ENCODE results near the gene FBXO46. TPM values are rescaled to one million over a fixed set of nuclear protein-coding genes. Genes with fewer than 3 reads are reported as not detected.
A peak's percentile ranks its signal among the peaks of the same experiment; 100 is the strongest.
"Not testable (repeated sequence)": the region's sequence is repeated elsewhere in the genome, so short reads cannot be mapped to it uniquely, and the experiment has no call there.

FBXO46 gene
- total RNA-seq, 1 experiment from 2014 or later: 6.9 TPM

DNA sequence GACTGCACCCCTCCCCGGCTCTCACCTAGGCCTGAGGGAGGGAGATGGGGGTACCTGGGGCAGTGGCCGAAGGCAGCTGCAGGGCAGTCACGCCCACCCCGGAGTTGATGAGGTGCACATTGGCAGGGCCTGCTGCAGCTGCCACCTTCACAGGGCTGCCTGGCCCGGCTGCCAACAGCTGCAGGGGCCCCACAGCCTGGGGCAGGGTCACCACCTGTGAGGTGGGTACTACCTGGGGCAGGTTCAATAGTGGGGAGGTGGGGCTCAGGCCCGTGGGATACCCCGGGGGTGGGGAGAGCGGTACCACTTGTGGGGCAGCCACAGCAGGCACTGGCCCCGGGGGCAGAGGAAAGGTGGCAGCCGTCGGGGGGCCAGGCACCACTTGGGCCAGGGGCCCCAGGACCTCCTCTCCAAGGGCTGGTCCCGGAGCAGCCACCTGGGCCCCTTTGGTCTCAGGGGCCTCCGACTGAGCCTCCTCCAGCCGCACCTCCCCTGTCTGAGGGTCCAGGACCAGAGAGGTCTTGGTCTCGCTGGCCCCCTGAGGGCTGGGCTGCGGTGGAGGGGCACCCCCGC is 35.7 kb upstream of the FBXO46 start:
- no peak for DNase-seq (ENCODE audit: low read depth)

DNA sequence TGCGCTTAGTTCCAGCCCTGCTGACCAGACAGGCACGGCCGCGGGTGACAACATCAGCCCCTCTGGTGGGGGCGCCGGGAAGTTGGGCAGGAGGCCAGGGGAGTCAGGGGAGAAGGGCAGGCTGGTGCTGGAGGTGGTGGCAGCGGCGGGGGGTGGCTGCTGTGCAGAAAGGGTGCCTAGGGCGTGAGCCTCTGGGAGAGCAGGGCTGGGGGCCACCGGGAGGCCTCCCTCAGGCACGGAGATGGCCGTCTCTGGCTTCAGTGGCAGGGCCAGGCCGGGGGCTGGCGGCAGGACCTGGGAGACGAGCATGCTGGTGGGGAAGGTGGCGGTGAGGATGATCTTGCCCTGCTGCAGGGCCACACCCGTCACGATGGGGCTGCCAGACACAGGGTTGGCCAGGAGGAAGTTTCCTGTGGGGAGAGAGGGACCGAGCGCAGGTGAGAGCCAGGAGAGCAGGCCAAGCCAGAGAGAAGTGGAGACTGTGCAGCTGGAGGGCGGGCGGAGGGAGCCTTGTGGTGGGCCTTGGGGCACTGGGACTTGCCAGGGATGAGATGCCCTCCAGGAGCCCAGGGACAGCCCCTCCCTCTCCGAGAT is 35.1 kb upstream of the FBXO46 start:
- no peak for DNase-seq (ENCODE audit: low read depth)

DNA sequence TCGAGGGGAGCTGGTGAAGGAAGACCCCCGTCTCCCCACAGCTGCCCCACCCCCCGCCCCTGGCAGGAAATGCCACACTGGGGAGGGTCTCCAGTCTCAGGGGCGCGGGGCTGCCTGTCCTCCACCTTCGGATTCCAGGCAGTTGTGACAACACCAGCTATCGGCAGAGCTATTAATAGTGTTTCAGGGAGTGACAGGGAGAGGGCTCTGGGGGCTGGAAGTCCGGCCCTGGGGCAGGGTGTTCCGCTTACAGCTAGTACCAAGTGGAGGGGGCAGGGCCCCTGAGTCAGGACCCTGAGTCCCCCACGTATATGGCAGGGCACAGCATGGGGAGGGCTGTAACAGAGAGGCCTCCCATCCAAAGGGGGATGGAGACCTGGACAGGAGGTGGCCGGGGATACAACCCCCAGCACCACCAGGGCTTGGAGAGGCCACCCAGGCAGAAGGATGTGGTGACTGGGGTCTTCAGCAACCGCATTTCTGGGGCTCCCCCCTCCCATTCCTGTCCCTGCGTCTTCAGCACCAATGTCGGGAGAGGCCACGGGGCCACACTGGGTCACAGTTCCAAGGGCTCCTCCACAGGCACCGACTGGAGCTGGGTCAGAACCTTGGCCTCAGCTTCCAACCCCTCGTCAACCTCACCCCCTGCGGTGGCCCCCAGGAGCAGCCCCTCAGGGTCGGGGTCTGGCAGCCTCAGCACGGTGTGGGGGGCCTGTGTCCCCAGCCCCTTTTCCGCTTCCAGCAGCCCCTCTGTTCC is 34.4 kb upstream of the FBXO46 start:
- DNase-seq (ENCODE audit: low read depth): no peak

DNA sequence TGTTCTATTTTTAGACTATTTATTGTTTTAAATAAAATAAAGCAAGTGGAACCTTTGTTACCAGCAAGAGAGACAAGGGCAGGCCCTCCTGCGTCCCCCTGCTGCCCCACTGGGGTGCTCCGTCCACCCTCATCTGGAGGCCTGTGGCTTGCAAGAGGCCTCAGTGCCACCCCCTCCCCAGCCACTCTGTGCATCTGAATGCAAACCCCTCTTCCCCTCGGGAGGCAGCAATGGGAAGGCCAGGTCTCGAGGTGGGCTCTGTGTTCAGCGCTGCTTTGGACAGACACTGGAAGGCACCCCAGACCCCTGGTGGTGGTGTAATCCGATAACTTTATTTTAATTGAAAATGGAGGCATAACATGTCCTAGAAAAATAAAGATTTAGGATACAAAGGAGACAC is 33.8 kb upstream of the FBXO46 start:
- DNase-seq (ENCODE audit: low read depth): no peak

DNA sequence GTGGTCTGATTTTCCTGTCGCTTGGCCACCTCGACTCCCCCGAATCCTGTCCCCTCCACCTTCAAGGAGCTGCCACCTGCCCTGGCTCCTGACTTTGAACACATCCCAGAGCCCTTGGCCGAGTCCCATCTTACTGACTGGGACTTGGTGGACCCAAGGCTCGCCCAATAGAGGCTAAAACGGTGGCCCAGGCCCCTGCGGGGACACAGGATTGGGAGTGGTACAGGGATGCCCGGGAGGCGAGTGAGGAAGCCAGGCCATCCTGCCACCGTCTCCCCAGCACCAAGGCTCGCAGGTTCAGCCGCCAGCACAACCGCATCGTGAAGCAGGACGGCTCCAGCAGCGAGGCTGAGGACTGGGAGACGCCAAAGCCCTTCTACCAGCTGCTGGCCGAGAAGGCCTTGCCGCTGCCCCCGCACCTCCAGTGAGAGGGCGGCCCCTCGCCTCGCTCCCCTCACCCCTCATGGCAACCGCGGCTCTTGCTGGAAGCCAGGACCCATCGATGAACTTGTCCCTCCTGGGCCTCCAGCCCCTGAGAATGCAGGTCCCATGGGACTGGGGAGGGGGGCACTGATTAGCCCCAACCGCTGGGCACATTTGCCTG is 33.1 kb upstream of the FBXO46 start:
- no peak for DNase-seq (ENCODE audit: low read depth)

DNA sequence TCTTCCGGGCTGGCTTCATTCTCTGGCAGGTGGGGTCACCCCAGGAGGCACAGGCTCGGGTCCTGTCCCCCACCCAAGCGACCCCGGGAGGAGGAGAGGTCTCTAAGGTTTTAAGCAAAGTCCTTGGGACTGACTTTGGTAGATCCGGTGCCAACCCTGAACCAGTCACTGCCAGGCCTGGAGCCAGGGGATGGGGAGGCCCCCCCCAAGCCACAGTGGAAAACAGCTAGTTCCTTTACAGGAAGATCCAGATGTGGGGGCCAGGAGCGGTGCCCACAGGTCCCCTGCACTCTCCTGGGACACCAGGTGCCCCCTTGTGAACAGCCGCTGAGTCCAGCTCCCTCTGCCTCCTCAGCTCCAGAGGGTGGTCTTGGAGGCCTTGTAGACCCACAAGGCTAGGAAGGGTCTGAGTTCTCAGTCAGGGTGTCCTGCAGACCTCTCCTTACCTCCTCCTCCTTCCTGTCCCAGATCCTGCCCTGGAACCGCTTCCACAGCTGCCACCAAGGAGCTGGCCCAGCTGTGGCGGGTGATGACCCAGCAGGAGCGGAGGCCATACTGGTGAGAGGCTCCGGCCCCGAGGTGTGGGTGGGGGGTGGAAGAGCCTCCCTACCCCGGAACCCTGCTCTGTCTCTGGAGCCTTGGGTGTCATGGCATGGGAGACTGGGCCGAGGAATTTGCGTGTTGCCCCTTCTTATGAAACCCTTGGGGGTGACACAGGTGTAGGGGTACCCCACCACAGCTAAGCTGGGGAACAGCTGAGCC is 32.4 kb upstream of the FBXO46 start:
- no peak for DNase-seq (ENCODE audit: low read depth)

DNA sequence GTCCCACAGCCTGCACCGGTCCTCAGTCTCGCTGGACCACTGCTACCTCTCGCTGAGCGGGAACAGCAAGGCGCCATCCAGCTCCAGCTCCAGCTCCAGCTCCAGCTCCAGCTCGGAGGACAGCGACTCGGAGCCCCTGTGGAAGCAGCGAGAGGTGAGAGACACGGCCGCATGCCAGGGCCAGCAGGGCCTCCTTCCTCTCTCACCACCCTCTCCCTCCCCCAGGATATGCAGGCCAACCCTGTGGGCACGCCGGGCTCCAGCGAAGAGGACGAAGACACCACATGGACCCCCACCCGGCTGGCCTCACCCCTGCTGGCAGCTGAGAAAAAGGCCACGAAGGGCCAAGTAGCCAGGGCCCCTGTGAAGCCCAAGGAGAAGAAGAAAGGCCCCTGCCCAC is 31.0 kb upstream of the FBXO46 start:
- no peak for DNase-seq (ENCODE audit: low read depth)

DNA sequence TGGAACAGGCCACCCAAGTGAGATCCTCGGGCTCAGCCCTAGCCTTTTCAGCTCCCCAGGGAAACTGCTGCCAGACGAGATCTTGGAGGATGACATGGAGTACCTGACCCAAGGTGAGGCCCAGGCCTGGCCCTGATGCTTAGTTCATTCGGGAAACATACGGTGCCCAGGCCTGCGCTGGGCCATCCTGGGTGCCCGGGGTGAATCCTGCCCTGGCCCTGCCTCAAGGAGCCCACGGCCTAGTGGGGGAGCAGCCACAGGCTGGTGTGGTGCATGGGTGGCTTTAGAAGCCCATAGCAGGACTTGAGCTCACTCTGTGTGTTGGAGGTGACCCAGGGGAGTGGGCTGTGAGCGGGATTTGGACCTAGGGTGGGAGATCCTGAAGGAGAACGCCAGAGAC is 28.2 kb upstream of the FBXO46 start:
- DNase-seq (ENCODE audit: low read depth): no peak

DNA sequence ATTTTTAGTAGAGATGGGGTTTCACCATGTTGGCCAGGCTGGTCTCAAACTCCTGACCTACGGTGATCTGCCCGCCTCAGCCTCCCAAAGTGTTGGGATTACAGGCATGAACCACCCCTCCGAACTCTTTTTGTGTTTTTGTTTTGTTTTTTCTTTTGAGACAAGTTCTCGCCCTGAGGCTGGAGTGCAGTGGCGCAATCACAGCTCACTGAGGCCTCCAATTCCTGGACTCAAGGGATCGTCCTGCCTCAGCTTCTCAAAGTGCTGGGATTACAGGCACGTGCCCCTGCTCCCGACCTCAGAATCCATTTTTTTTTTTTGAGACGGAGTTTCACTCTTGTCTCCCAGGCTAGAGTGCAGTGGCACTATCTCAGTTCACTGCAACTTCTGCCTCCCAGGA is 27.0 kb upstream of the FBXO46 start:
- DNase-seq (ENCODE audit: low read depth): no peak

DNA sequence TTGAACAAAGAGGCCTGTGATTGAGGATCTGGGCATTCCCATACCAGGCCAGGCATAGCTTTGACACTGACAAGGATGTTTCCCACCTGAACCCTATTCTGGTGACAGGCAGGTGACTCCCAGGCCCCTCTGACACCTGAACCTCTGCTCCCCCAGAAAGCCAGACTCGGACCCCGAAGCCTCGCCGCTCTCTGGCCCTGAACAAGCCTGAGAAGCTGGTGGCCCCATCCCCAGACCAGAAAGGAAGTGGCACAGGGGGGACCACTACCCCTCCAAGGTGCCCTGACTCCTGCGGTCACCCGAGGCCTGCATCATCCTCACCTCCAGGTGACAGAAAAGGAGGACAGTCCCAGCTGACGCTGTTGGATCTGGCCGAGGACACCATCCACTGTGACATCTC is 23.6 kb upstream of the FBXO46 start:
- no peak for DNase-seq (ENCODE audit: low read depth)

DNA sequence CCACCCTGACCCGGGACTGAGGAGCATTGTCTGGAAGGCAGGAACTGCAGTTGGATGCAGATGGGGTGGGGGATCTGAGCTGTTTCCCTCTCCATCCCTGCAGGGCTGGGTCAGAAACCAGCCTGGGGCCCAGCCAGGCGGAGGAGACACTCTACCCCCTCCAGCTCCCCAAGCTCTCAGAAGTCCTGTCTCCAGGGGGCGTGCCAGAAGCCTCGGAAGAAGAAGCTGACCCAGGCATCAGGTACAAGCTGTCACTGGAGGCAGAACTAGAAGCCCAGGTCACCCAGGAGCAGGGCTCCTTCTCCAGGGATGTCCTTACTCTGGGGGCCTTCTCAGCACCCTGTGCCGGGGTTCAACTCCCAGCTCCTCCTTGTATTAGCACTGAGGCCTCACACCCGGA is 22.9 kb upstream of the FBXO46 start:
- no peak for DNase-seq (ENCODE audit: low read depth)

DNA sequence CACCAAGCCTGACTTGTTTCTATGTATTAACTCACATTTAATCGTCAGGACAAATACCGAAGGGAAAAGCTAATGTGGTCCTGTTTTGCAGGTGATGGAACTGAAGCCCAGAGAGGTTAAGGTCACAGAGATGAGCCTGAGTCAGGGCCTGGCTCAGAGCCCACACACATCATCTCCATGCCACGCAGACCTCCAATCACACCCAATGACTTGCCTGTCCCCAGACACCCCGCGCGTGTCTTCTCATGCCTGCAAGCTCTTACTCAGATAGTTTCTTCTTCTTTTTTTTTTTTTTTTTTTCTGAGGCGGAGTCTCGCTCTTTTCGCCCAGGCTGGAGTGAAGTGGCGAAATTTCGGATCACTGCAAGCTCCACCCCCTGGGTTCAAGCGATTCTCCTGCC is 21.9 kb upstream of the FBXO46 start:
- peak; percentile 35 for DNase-seq (ENCODE audit: low read depth)

DNA sequence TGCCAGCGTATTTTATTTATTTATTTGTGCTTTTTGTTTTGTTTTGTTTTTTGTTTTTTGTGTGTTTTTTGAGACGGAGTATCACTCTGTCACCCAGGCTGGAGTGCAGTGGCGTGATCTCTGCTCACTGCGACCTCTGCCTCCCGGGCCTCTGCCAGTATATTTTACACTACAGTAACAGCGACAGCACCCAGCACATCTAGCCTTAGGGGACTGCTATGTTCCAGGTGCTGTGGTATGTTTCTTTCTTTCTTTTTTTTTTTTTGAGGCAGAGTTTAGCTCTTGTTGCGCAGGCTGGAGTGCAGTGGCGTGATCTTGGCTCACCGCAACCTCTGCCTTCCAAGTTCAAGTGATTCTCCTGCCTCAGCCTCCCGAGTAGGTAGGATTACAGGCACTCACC is 20.8 kb upstream of the FBXO46 start:
- DNase-seq (ENCODE audit: low read depth): not testable (repeated sequence)

DNA sequence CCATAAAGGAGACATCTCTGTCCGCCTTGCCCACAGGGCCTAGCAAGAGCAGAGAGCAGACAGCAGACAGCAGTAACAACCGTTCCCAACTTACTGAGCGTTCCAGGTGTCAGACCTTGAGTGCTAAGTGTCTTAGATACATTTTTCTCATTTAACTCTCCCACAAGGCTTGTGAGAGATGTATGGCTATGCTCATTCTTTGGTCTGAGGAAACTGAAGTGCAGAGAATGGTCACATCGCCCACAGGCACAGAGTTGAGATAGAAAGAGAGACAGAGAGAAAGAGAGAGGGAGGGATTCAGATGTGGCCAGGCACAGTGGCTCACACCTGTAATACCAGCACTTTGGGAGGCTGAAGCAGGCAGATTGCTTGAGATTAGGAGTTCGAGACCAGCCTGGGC is 16.8 kb upstream of the FBXO46 start:
- no peak for DNase-seq (ENCODE audit: low read depth)

DNA sequence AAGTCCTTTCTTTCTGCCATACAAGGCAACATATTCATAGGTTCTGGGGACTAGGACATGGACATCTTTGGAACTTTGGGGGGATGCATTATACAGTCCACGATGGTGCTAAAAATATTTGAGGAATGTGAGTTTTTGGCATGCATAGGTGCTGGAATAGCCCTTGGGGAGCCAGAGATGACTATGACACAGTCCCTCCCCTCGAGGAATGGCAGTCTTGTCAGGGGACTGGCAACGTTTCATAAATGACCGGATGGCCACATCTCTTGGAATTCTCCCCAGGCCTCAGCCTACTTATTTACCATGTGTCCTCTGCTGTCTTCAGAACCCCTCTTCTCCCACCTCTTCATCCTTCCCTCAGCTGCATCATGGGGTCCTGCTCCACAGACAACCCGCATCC is 16.2 kb upstream of the FBXO46 start:
- DNase-seq (ENCODE audit: low read depth): peak; percentile 45

DNA sequence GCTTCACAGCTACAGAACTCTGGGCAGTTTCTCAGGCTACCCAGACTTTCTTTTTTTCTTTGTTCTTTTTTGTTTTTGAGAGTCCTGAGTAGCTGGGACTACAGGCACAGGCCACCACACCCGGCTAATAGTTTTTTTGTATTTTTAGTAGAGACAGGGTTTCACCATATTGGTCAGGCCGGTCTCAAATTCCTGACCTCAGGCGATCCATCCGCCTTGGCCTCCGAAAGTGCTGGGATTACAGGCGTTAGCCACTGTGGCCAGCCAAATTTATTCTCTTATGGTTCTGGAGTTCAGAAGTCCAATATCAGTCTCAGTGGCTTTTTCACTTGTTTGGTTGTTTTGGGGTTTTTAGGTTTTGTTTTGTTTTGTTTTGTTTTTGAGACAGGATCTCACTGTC is 14.9 kb upstream of the FBXO46 start:
- DNase-seq (ENCODE audit: low read depth): no peak

DNA sequence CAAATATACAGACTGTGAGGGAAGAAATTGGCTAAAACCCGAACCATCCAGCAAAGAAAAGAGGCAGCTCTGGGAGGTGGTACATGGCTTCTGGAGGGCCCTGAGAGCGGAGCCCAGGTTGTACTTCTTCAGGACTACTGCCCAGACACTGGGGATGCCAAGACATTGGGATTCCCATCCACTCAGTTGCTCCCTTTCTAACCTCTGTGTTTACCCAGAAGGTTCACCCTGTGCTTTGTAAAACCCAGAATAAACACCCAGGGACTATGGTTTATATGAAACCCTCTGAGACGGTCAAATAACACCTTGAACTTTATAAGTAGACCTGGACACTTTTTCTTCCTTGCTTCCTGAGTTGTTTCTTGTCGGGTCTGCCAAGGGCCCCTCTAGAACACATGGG is 12.3 kb upstream of the FBXO46 start:
- no peak for DNase-seq (ENCODE audit: low read depth)

DNA sequence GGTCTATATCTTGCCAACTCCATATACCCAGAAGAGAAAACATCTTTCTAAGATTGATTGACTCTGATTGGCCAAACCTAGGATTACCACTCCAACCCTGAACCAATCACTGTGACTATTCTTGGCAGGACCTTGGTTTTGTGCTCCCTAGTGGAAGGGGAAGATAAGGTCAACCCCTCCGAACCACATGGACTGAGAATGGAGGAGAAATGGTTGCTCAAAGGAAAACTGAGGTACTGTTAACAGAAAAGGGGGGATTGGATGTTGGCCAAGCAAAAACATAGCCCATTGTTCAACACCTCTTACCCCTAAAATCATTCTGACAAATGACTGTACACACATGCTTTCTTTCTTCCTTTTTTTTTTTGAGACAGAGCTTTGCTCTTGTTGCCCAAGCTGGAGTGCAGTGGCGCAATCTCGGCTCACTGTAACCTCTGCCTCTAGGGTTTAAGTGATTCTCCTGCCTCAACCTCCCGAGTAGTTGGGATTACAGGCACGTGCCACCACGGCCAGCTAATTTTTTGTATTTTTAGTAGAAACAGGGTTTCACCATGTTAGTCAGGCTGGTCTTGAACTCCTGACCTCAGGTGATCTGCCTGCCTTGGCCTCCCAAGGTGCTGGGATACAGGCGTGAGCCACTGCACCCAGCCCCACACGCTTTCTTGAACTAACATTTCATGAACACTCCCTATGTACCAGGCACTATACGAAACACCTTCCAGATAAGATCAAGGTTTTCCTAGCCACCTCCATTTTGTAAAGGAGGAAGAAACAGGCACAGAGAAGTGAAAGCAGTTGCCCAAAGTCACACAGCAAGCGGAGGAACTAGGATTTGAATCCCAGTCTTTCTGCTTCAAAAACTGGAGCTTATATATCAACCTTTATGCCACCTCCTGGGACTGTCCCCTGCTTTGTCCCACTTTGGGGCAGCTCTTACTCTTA is 9.1 kb upstream of the FBXO46 start:
- DNase-seq (ENCODE audit: low read depth): no peak

DNA sequence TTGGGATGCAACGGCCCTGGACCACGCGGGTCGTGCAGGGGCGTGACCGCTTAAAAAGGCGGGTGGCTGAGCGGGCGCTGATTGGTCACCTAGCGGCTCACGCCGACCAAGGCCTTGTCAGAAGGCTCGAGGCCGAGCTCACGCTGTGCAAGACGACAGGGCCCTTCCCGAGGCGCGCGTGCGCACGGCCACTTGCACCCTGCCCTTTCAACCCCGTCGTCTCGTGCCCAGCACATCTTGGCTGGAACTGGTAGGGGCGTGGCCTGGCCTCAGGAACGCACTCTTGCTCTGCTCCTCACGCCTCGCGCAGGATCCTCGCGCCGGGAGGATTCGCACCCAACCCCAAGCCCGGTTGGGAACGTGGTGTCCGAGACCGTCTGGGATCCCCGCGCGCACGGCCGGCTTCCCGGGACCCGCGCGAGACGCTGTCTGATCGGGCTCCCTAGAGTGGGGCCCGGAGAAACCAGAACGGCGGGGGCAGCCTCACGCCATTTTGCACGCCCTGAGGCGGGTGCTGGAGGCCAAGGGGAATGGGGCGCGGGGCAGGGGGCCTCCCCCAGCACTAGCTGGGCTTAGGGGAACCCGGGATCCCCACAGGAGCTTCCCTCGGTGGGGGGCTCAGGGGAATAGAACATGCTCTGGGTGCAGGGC is 2.6 kb upstream of the FBXO46 start, which contains the start of gene MEIOSIN:
TSS of gene MEIOSIN (plus strand) at position 280 of the 651 bp plus-strand sequence. CDS start 1,938 bp downstream, outside the sequence.
- no peak for DNase-seq (ENCODE audit: low read depth)

DNA sequence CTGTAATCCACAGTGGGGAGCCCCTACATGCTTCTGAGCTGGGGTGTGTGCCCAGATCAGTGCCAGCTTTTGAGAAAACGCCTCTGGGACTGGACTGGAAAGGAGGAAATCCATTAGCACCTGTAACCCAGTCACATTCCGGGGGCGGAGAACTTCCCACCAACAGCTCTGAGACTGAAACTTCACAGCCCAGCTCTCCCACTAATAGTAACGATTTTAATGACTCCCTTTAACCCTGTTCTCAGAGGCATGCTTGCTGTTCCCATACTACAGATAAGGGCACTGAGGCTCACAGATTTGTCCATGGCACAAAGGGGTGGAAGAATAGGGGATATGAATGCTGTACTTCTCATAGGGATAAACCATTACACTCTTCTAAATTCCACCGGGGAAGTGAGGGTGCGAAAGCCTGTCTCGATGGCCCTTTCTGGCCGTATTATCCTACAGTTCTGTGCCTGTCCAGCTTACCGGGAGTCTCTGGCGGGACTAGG is 851 bp downstream of the FBXO46 start:
- DNase-seq (ENCODE audit: low read depth): no peak

Measured in M059J (cell line).